H9 (cell line): ENCODE data around the gene TSPO. TPM values are rescaled to one million over a fixed set of nuclear protein-coding genes. Genes with fewer than 3 reads are reported as not detected.

ENCODE experiments used
- DNase-seq: peaks from one replicate; pipeline ENCODE4 v3.0.0-alpha.2; 2017
- H2AFZ ChIP-seq: one replicate; pipeline ENCODE4 v1.6.1; 2013; ENCODE audit warnings: mild to moderate bottlenecking, low read length, control low read depth, moderate library complexity
- H2AK5ac ChIP-seq: 2 replicates; pipeline ENCODE4 v1.6.1; 2013; ENCODE audit warnings: low read length, control low read depth, mixed read lengths; ENCODE audit not compliant: insufficient read length
- H2BK120ac ChIP-seq: one replicate; pipeline ENCODE4 v1.6.1; 2013; ENCODE audit warnings: low read depth, mild to moderate bottlenecking, low read length, control low read depth, inconsistent platforms; ENCODE audit not compliant: poor library complexity, severe bottlenecking
- H2BK12ac ChIP-seq: 2 replicates; pipeline ENCODE4 v1.6.1; 2013; ENCODE audit warnings: low read length, control low read depth, mixed read lengths, low read depth; ENCODE audit not compliant: insufficient read length
- H2BK15ac ChIP-seq: 2 replicates; pipeline ENCODE4 v1.6.1; 2013; ENCODE audit warnings: low read depth, low read length, control low read depth
- H2BK20ac ChIP-seq: one replicate; pipeline ENCODE4 v1.6.1; 2013; ENCODE audit warnings: low read depth, mild to moderate bottlenecking, low read length, control low read depth, inconsistent platforms; ENCODE audit not compliant: poor library complexity, severe bottlenecking
- H2BK5ac ChIP-seq: 2 replicates; pipeline ENCODE4 v1.6.1; 2013; ENCODE audit warnings: low read length, control low read depth, mixed read lengths; ENCODE audit not compliant: insufficient read length
- H3K14ac ChIP-seq: 2 replicates; pipeline ENCODE4 v1.6.1; 2013; ENCODE audit warnings: low read length, control low read depth; ENCODE audit not compliant: insufficient read depth
- H3K18ac ChIP-seq: 2 replicates; pipeline ENCODE4 v1.6.1; 2013; ENCODE audit warnings: low read depth, mild to moderate bottlenecking, mixed read lengths, low read length, control low read depth; ENCODE audit not compliant: insufficient read length
- H3K23ac ChIP-seq: 2 replicates; pipeline ENCODE4 v1.6.1; 2013; ENCODE audit warnings: low read length, control low read depth, mixed read lengths, low read depth; ENCODE audit not compliant: insufficient read length
- H3K23me2 ChIP-seq: 2 replicates; pipeline ENCODE4 v1.6.1; 2013; ENCODE audit warnings: low read depth, mild to moderate bottlenecking, mixed read lengths, low read length, control low read depth; ENCODE audit not compliant: insufficient read length, poor library complexity, severe bottlenecking
- H3K27ac ChIP-seq: 2 replicates; pipeline ENCODE4 v1.5.1; 2013; ENCODE audit warnings: low read length, control low read depth, mixed read lengths, low read depth; ENCODE audit not compliant: insufficient read length
- H3K27me3 ChIP-seq: 2 replicates; pipeline ENCODE4 v1.6.1; 2013; ENCODE audit warnings: low read length, control low read depth, inconsistent platforms; ENCODE audit not compliant: insufficient read depth
- H3K4ac ChIP-seq: 2 replicates; pipeline ENCODE4 v1.6.1; 2013; ENCODE audit warnings: low read depth, mild to moderate bottlenecking, control low read depth, inconsistent platforms, low read length, moderate library complexity
- H3K4me1 ChIP-seq: 2 replicates; pipeline ENCODE4 v1.6.1; 2013; ENCODE audit warnings: low read length, control low read depth, inconsistent platforms; ENCODE audit not compliant: insufficient read depth
- H3K4me2 ChIP-seq: 2 replicates; pipeline ENCODE4 v1.6.1; 2013; ENCODE audit warnings: low read length, control low read depth, mixed read lengths; ENCODE audit not compliant: insufficient read length, insufficient read depth
- H3K56ac ChIP-seq: 2 replicates; pipeline ENCODE4 v1.6.1; 2013; ENCODE audit warnings: low read depth, mild to moderate bottlenecking, mixed read lengths, low read length, control low read depth; ENCODE audit not compliant: insufficient read length
- H3K79me1 ChIP-seq: 2 replicates; pipeline ENCODE4 v1.6.1; 2013; ENCODE audit warnings: low read depth, mild to moderate bottlenecking, moderate library complexity, low read length, control low read depth, inconsistent platforms; ENCODE audit not compliant: insufficient read depth, poor library complexity, severe bottlenecking
- H3K79me2 ChIP-seq: 2 replicates; pipeline ENCODE4 v1.6.1; 2013; ENCODE audit warnings: low read length, control low read depth, inconsistent platforms; ENCODE audit not compliant: insufficient read depth
- H3K9ac ChIP-seq: 2 replicates; pipeline ENCODE4 v1.6.1; 2013; ENCODE audit warnings: low read length, control low read depth, mixed read lengths; ENCODE audit not compliant: insufficient read length; ENCODE audit errors: extremely low read depth
- H3K9me3 ChIP-seq: one replicate; pipeline ENCODE4 v1.6.1; 2013; ENCODE audit warnings: low read depth, low read length, inconsistent platforms; ENCODE audit not compliant: control insufficient read depth
- H3T11ph ChIP-seq: one replicate; pipeline ENCODE4 v1.6.1; 2013; ENCODE audit warnings: mild to moderate bottlenecking, low read length, control low read depth, inconsistent platforms
- H4K20me1 ChIP-seq: one replicate; pipeline ENCODE4 v1.6.1; 2013; ENCODE audit not compliant: control insufficient read depth, insufficient read length, insufficient read depth
- H4K5ac ChIP-seq: 2 replicates; pipeline ENCODE4 v1.6.1; 2013; ENCODE audit warnings: low read depth, mild to moderate bottlenecking, mixed read lengths, low read length, control low read depth; ENCODE audit not compliant: insufficient read length
- H4K8ac ChIP-seq: replicated peaks from 2 replicates; pipeline ENCODE4 v1.6.1; 2013; ENCODE audit warnings: low read length, control low read depth, mixed read lengths, low read depth; ENCODE audit not compliant: insufficient read length
- H4K91ac ChIP-seq: 2 replicates; pipeline ENCODE4 v1.6.1; 2013; ENCODE audit warnings: low read depth, mild to moderate bottlenecking, moderate library complexity, mixed read lengths, low read length, control low read depth; ENCODE audit not compliant: insufficient read length
- H3K27ac Mint-ChIP-seq, 3 experiments: 2 replicates in 2 of 3; 3 replicates in 1 of 3; pipeline ENCODE4 v1.8.0; 2020 to 2021; ENCODE audit warnings: mixed read lengths in 3 of 3, mild to moderate bottlenecking in 1 of 3, moderate library complexity in 1 of 3
- H3K27me3 Mint-ChIP-seq: 2 replicates; pipeline ENCODE4 v1.8.0; 2021; ENCODE audit warnings: low read depth, mild to moderate bottlenecking, moderate library complexity, mixed read lengths
- H3K36me3 Mint-ChIP-seq, 3 experiments: 2 replicates in 2 of 3; 3 replicates in 1 of 3; pipeline ENCODE4 v1.8.0; 2020 to 2021; ENCODE audit warnings: low read depth in 3 of 3, mixed read lengths in 3 of 3; ENCODE audit not compliant: insufficient read depth in 1 of 3
- H3K4me1 Mint-ChIP-seq, 2 experiments: 2 replicates each; pipeline ENCODE4 v1.8.0; 2020; ENCODE audit warnings: mixed read lengths in 2 of 2
- H3K4me3 Mint-ChIP-seq, 2 experiments: 2 replicates in 1 of 2; 3 replicates in 1 of 2; pipeline ENCODE4 v1.8.0; 2020 to 2021; ENCODE audit warnings: mild to moderate bottlenecking in 2 of 2, mixed read lengths in 2 of 2, moderate library complexity in 1 of 2
- H3K9me3 Mint-ChIP-seq, 2 experiments: 2 replicates in 1 of 2; 3 replicates in 1 of 2; pipeline ENCODE4 v1.8.0; 2020; ENCODE audit warnings: mild to moderate bottlenecking in 2 of 2, mixed read lengths in 2 of 2, moderate library complexity in 1 of 2
- CTCF ChIP-seq: fragments of 200-600 bp; sonication (generic); conservative IDR thresholded peaks from 3 replicates; pipeline ENCODE4 v1.8.0; 2021; ENCODE audit warnings: antibody characterized with exemption, mild to moderate bottlenecking
- WGBS: extraction: QIAGEN DNeasy Blood & Tissue Kit; methylation state at CpG from one replicate; pipeline ENCODE4 v1.1.7; 2013; ENCODE audit warnings: missing lambda C conversion rate, low lambda C conversion rate, mixed read lengths; ENCODE audit not compliant: insufficient read length; ENCODE audit errors: extremely low coverage; 5-methylcytosine and 5-hydroxymethylcytosine counted together
- total RNA-seq: library from RNA; stranded (reverse); gene quantifications from 2 replicates; pipeline ENCODE4 v1.2.1, GENCODE V29; 2021

TSPO gene
- total RNA-seq, 1 experiment from 2014 or later, result 14.8 TPM

- Histone ChIP-seq H3K23ac (no peak overlapping the region), H3K79me2 (no peaks in the 10 kb centered on the region), H2BK15ac (no peak overlapping the region), H2BK12ac (no peak overlapping the region), H4K91ac (no peak overlapping the region), H3K27ac (no peak overlapping the region), H3K9me3 (no peaks in the 10 kb centered on the region), H2AFZ (no peak overlapping the region), H3K14ac (no peak overlapping the region; the same call in 1 of the 2 replicates), H4K20me1 (no peaks in the 10 kb centered on the region), H3K4me2 (no peak overlapping the region), H4K5ac (no peak overlapping the region), H3K4ac (no peak overlapping the region), H3K4me1 (no peaks in the 10 kb centered on the region), H3K79me1 (no peaks in the 10 kb centered on the region), H3T11ph (no peak overlapping the region), H3K9ac (no peak overlapping the region), H2BK120ac (no peak overlapping the region), H3K27me3 (no peaks in the 10 kb centered on the region), H3K56ac (no peak overlapping the region), H2BK20ac (no peak overlapping the region), H2AK5ac (no peak overlapping the region), H2BK5ac (no peak overlapping the region), H4K8ac (no peak overlapping the region), H3K18ac (no peak overlapping the region), H3K23me2 (no peaks in the 10 kb centered on the region)
- whole genome bisulfite sequencing, result no CpG with 5 or more reads among the region's 25 CpGs
- Mint-ChIP-seq H3K4me3 (peak overlapping the region in 1 of 2 experiments; percentile 25; a peak in 1 of 5 replicates), H3K9me3 (no peaks in the 10 kb centered on the region), H3K4me1 (peaks cover 0 to 3% of the 10 kb centered on the region in 2 experiments; a peak in 1 of 4 replicates), H3K27ac (peak overlapping the region in 2 of 3 experiments; percentile 81; a peak in 4 of 7 replicates), H3K36me3 (peaks cover 19 to 67% (median 57%) of the 10 kb centered on the region in 3 experiments; a peak in 6 of 7 replicates), H3K27me3 (no peaks in the 10 kb centered on the region; the same call in none of the 2 replicates)
- no peak for DNase-seq
- TF ChIP-seq CTCF, result no peak
These were observed 17.3 kb downstream of the TSPO start for GRCh38 chr22:43168471-43169309.
